HG02763 (cell line): Measurements from ENCODE around the gene RNU1-2.
"Not testable (repeated sequence)": the region's sequence is repeated elsewhere in the genome, so short reads cannot be mapped to it uniquely, and the experiment has no call there.

Experiments used
- ATAC-seq: cut with Tn5 transposase; IDR thresholded peaks from one replicate; pipeline ENCODE4 v1.9.1; 2021; ENCODE audit warnings: mild to moderate bottlenecking, moderate library complexity; ENCODE audit not compliant: unreplicated experiment

Gene RNU1-2

GRCh38 chr1:16895598-16896315 is at the start of gene RNU1-2:
TSS of gene RNU1-2 (plus strand) at chr1:16895980.
- ATAC-seq = peak; percentile 96

GRCh38 chr1:16856201-16856600 is 39.6 kb upstream of the RNU1-2 start:
- ATAC-seq = not testable (repeated sequence)

- not testable (repeated sequence) for ATAC-seq
Observed at GRCh38 chr1:16859167-16860041, 36.4 kb upstream of the RNU1-2 start.

- not testable (repeated sequence) for ATAC-seq
Observed at GRCh38 chr1:16860048-16860447, 35.7 kb upstream of the RNU1-2 start.

- ATAC-seq = not testable (repeated sequence)
Observed at GRCh38 chr1:16861832-16862245, 33.9 kb upstream of the RNU1-2 start.

- not testable (repeated sequence) for ATAC-seq
Observed at GRCh38 chr1:16862415-16862814, 33.4 kb upstream of the RNU1-2 start.

- not testable (repeated sequence) for ATAC-seq
Observed at GRCh38 chr1:16863024-16863423, 32.8 kb upstream of the RNU1-2 start.

GRCh38 chr1:16866926-16867707 is 28.7 kb upstream of the RNU1-2 start:
- not testable (repeated sequence) for ATAC-seq

- not testable (repeated sequence) for ATAC-seq
Observed at GRCh38 chr1:16868787-16869186, 27.0 kb upstream of the RNU1-2 start.

- ATAC-seq = not testable (repeated sequence)
Observed at GRCh38 chr1:16869996-16870395, 25.8 kb upstream of the RNU1-2 start.

GRCh38 chr1:16871171-16871570 is 24.6 kb upstream of the RNU1-2 start:
- not testable (repeated sequence) for ATAC-seq

- ATAC-seq = not testable (repeated sequence)
Observed at GRCh38 chr1:16872152-16873075, 23.4 kb upstream of the RNU1-2 start.

- not testable (repeated sequence) for ATAC-seq
Observed at GRCh38 chr1:16873076-16873879, 22.5 kb upstream of the RNU1-2 start.

GRCh38 chr1:16874968-16875765 is 20.6 kb upstream of the RNU1-2 start:
- not testable (repeated sequence) for ATAC-seq

- not testable (repeated sequence) for ATAC-seq
Observed at GRCh38 chr1:16881742-16882141, 14.0 kb upstream of the RNU1-2 start.

GRCh38 chr1:16882986-16883385 is 12.8 kb upstream of the RNU1-2 start:
- ATAC-seq = no peak

- not testable (repeated sequence) for ATAC-seq
Observed at GRCh38 chr1:16884487-16884886, 11.3 kb upstream of the RNU1-2 start.
